Adrenal gland (tissue), 12 donors: ENCODE data around the gene KIF21B. TPM values are rescaled to one million over a fixed set of nuclear protein-coding genes. Genes with fewer than 3 reads are reported as not detected.

ENCODE experiments used
- DNase-seq, 7 donors: peaks; one replicate each; pipeline ENCODE4 v3.0.0-alpha.2; 2019 to 2020
- H3K27ac ChIP-seq, 5 donors: fragments of 200-600 bp; sonication (generic) in 4 of 5; 1 replicate in 3 of 5; 2 replicates in 2 of 5; pipeline versions ENCODE4 v1.5.1 to v1.8.0; 2016 to 2020; ENCODE audit warnings: mild to moderate bottlenecking in 1 of 5
- H3K27me3 ChIP-seq: fragments of 200-600 bp; 2 replicates; pipeline ENCODE4 v1.8.0; 2021
- H3K36me3 ChIP-seq, 2 donors: fragments of 200-600 bp; replicated peaks in 1 of 2; 1 replicate in 1 of 2; 2 replicates in 1 of 2; pipeline versions ENCODE4 v1.5.1 to v1.8.0; 2018 to 2022
- H3K4me1 ChIP-seq, 2 donors: fragments of 200-600 bp; replicated peaks in 1 of 2; 1 replicate in 1 of 2; 2 replicates in 1 of 2; pipeline versions ENCODE4 v1.5.1 to v1.8.0; 2018 to 2021
- H3K4me3 ChIP-seq, 4 donors: fragments of 200-600 bp; sonication (generic) in 3 of 4; one replicate each; pipeline ENCODE4 v1.5.1; 2016 to 2018
- H3K9me3 ChIP-seq, 3 donors: fragments of 200-600 bp; sonication (generic) in 1 of 3; replicated peaks in 1 of 3; 1 replicate in 2 of 3; 2 replicates in 1 of 3; pipeline versions ENCODE4 v1.5.1 to v1.8.0; 2016 to 2021
- CTCF ChIP-seq, 6 experiments: fragments of 450-650 bp in 4 of 6; fragments of 200-600 bp in 2 of 6; sonication (generic) in 1 of 6; IDR thresholded peaks; 1 replicate in 5 of 6; 2 replicates in 1 of 6; pipeline versions ENCODE4 v1.5.1 to v1.8.0; 2016 to 2021; ENCODE audit warnings: antibody characterized with exemption in 6 of 6, mild to moderate bottlenecking in 2 of 6, moderate library complexity in 1 of 6
- POLR2A ChIP-seq, 2 donors: fragments of 450-650 bp; IDR thresholded peaks; one replicate each; pipeline ENCODE4 v1.6.1; 2017; ENCODE audit warnings: antibody characterized with exemption in 2 of 2, mild to moderate bottlenecking in 2 of 2, moderate library complexity in 1 of 2
- WGBS, 4 donors: extraction: QIAGEN DNeasy Blood & Tissue Kit in 2 of 4; methylation state at CpG; one replicate each; pipeline versions ENCODE4 v1.1.5 to v1.1.7; 2013 to 2017; 5-methylcytosine and 5-hydroxymethylcytosine counted together
- intact Hi-C, 2 donors: fragments of 100-400 bp; cut with DNase I; formaldehyde crosslinking; loops; one replicate each; pipeline versions ENCODE4 v1.14.1 to v1.15.0; 2022 to 2023
- polyA plus RNA-seq, 3 donors: library from polyadenylated mRNA; stranded (reverse); fragments of 200-250 nt in 2 of 3; fragments of 350-450 nt in 1 of 3; fragmentation: Illumina TruSeq in 1 of 3; extraction: RNeasy Lipid Tissue Mini Kit (QIAGEN cat#74804) in 1 of 3; gene quantifications; one replicate each; pipeline ENCODE4 v1.2.3, GENCODE V29; 2013 to 2014
- total RNA-seq, 9 donors: library from RNA; depleted of rRNA in 4 of 9; stranded (reverse); fragments of >200 nt in 4 of 9; fragments of 120-200 nt in 1 of 9; fragmentation: NEBNext Ultra II Directional in 1 of 9; extraction: Animal tissue kit (Norgen Biotek cat#: 25700) in 1 of 9; gene quantifications; one replicate each; pipeline versions ENCODE4 v1.1.0 to v1.2.4, GENCODE V29; 2013 to 2023
- donor health status: healthy with polysubstance abuse.
- donor health status: Bipolar disorder and iron deficiency.
- donor health status: DM: yes; HTN: yes; CAD: no.
- donor health status: DM: no; HTN: no; CAD: no.
- donor health status: DM: no; HTN: no; CAD: no.
- donor health status: DM: yes; HTN: yes; CAD: no.

KIF21B gene
- total and polyA plus RNA-seq, 12 donors: 0.28 to 2.8 (median 1.3) TPM

- H3K9me3 ChIP-seq: no peaks in the 10 kb centered on the region
- 81 to 85% (median 85%) methylated on average over 2 to 4 of the region's 4 CpGs for WGBS, 4 donors
- intact Hi-C loops: no loop called here
- H3K36me3 ChIP-seq: no peaks in the 10 kb centered on the region
- TF ChIP-seq CTCF (IDR thresholded peaks at IDR 0.05) (no peak), POLR2A (IDR thresholded peaks at IDR 0.05) (no peak)
- H3K4me1 ChIP-seq: no peaks in the 10 kb centered on the region
- no peak for DNase-seq
- H3K4me3 ChIP-seq: no peak overlapping the region
- no peaks in the 10 kb centered on the region for H3K27me3 ChIP-seq
- H3K27ac ChIP-seq: no peak overlapping the region
These were observed 11.2 kb upstream of the KIF21B start for GRCh38 chr1:201034671-201035070.

GRCh38 chr1:201032408-201032807, 8.9 kb upstream of the KIF21B start:
- no peak overlapping the region for H3K27ac ChIP-seq
- no peak for DNase-seq
- H3K36me3 ChIP-seq: no peaks in the 10 kb centered on the region
- intact Hi-C loops: no loop called here
- no peak overlapping the region for H3K4me3 ChIP-seq
- TF ChIP-seq CTCF (IDR thresholded peaks at IDR 0.05) (no peak), POLR2A (IDR thresholded peaks at IDR 0.05) (no peak)
- 90 to 94% (median 91%) methylated on average over 1 of the region's 1 CpG for WGBS, 4 donors
- no peaks in the 10 kb centered on the region for H3K9me3 ChIP-seq
- H3K4me1 ChIP-seq: peaks cover 0 to 14% of the 10 kb centered on the region in 2 donors
- H3K27me3 ChIP-seq: no peaks in the 10 kb centered on the region

- no peak overlapping the region for H3K4me3 ChIP-seq
- H3K9me3 ChIP-seq: no peaks in the 10 kb centered on the region
- H3K4me1 ChIP-seq: peaks cover 0 to 34% of the 10 kb centered on the region in 2 donors
- WGBS, 4 donors: 62 to 76% (median 70%) methylated on average over 6 to 7 of the region's 7 CpGs
- peak in 6 of 7 donors; percentile 34 to 73 (median 43) for DNase-seq
- no peaks in the 10 kb centered on the region for H3K36me3 ChIP-seq
- TF ChIP-seq CTCF (IDR thresholded peaks at IDR 0.05) (no peak), POLR2A (IDR thresholded peaks at IDR 0.05) (no peak)
- intact Hi-C loops: no loop called here
- no peaks in the 10 kb centered on the region for H3K27me3 ChIP-seq
- peak overlapping the region in 2 of 5 donors; percentile 75 to 85 for H3K27ac ChIP-seq
These were observed 5.0 kb upstream of the KIF21B start for GRCh38 chr1:201028461-201028889.

- WGBS, 4 donors: 43 to 57% (median 46%) methylated on average over 2 to 3 of the region's 3 CpGs
- Histone ChIP-seq H3K9me3 (no peaks in the 10 kb centered on the region), H3K27me3 (no peaks in the 10 kb centered on the region), H3K4me3 (no peak overlapping the region), H3K36me3 (no peaks in the 10 kb centered on the region), H3K4me1 (peaks cover 5 to 41% of the 10 kb centered on the region in 2 donors), H3K27ac (peak overlapping the region in 3 of 5 donors; percentile 26 to 65 (median 34))
- intact Hi-C loops: no loop called here
- TF ChIP-seq CTCF (IDR thresholded peaks at IDR 0.05) (no peak), POLR2A (IDR thresholded peaks at IDR 0.05) (no peak)
- no peak for DNase-seq
These were observed 3.3 kb upstream of the KIF21B start for GRCh38 chr1:201026836-201027235.
